CD4-positive, alpha-beta T cell treated with Interleukin-4 for 1 hour (primary cell): ENCODE results near the gene MAML2.

Experiments used
- DNase-seq, 2 donors: peaks; one replicate each; pipeline ENCODE4 v3.0.0-alpha.2; 2020 to 2022

The MAML2 gene

DNA sequence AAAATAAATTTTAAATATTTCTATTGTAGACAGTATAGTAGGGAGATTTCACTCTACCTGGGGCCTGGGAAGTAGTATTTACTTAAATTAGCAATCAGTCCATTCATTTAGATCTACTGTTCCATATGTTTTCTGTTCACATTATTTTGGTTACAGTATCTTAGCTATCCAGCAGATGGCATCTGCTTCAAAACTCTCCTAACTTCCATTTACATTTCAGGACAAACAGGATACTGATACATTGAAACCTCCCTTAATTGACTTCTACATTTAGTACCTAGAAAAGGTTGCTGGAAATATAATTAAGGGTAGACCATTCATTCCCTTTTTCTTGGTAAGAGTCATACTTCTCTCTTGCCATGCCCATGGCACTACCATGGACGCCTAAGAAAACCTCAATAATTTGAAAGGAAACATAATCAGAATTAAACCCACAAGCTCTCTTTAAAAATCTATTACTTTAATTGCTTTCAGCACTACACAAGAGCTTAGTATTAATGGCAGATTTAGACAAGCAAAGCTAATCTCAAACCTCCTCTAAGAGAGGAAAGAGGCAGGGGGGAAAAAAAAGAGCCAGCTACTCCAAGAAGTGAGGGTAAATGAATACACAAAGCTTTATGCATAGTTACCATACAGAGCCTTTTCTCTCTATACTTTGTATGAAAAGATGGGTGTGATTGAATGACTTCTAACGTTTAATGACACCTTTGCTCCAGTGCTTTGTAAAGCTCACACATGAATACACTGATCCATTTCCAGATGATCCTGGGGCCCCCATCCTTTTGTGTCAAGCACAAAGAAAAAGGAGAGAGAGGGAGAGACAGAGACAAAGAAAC, 287.9 kb downstream of the MAML2 start:
- peak in 1 of 2 donors; percentile 57 for DNase-seq

DNA sequence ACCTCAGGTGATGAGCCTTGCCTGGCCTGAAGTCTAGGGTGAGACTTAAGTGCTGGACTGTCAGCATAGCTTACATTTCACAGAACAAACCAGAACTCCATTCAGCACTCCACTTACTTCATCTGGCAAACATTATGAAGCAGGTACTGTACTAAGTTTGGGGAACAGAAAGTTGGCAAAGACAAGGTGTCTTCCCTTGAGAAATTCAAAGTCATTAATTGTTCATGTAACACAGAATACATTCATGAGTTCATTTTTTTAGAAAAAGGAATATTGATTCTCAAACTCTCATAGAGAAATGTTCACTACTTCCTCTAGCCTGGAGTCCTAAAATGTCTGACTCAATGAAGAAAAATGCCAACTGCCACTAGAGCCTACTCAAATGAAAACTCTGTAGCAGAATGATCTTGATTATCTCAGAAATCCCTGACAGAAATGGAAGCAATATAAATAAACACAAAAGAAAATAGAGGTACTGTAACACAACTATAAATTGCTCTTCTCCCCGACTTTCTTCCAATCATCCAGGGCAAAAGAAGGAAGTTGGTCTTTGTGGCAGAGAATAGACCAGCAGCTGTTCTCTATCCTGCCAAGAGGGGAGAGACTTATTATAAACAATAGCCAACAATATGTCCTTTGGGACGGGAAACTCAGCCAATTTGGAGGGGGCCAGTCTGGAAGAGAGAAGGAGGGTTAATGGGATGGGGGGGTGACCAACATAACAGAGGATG, 289.9 kb downstream of the MAML2 start:
- DNase-seq, result no peak

- no peak for DNase-seq
These were observed 291.2 kb downstream of the MAML2 start for GRCh38 chr11:96051820-96052219.

GRCh38 chr11:96050435-96051182, 292.4 kb downstream of the MAML2 start:
- DNase-seq, result no peak

DNA sequence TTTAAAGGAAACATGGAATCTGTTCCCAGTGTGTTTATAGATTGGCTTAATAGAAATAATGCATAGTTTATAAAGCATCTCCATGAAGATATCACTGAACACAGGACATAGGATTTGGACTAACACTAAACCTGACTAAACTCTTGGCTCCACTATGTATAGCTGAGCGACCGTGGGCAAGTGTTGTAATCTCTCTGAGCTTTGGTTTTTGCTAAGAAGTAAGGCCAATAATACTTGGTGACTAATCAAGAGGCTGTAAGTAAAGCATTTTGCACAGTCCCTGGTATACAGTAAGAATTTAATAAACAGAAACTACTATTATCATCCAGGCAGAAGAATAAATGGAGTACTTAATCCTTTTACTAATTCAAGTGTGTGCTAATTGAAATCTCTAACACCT, 293.6 kb downstream of the MAML2 start:
- DNase-seq, result no peak

DNA sequence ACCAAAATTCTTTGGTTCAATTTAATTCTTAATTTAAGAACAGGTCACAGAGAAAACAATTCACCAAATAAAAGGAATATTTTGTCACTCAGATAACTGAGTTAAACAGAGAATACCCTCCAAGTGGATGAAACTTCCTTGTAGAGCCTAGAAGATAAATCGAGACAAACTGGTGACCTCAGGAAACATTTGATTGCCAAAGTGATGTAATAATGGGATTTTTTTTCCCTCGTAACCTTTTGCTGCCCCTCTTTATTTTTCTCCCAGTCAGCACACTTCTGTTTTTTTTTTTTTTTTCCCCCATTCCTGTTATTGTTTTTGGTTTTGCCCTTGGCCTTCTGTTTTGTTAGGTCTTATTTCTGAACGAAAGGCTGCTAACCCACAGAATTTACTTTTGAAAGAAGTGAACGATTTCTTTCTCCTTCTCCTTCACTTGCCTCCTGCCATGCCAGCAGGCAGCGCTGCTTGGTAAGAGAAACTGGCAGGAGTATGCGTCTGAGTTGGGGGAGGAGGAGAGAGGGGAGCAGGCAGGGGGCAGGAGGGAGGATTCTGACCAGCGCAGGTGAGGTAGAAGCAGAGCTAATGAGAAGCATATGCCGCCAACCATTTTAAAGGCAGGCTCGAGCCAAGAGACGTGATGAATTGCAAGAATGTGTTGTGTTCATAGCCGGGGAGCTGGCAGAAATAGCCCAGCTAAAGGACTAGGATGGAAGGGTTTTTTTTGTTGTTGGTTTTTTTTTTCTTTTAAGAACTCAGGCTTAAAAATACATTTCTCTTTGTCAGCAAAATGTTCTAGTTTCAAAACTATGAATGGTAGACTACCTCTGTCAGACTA, 297.2 kb downstream of the MAML2 start:
- DNase-seq, result no peak

GRCh38 chr11:96044747-96045146, 298.2 kb downstream of the MAML2 start:
- DNase-seq, result no peak

DNA sequence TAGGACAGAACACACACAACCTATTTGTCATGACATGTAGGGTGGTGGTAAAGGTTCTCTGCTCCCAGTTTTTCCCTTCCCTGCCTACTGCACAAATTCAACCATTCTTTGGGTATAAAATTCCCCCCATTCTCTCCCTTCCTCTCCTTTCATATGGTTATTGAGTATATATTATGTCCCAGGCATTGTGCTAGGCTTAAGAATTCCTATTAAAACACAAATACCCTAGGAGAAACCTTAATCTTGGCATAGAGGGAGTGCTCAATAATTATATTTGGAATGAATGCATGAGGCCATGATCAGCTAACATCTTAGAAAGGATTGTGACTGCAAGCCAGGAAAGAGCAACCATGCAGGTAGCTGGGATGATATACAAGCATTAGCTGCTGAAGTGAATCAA, 298.7 kb downstream of the MAML2 start:
- no peak for DNase-seq

DNA sequence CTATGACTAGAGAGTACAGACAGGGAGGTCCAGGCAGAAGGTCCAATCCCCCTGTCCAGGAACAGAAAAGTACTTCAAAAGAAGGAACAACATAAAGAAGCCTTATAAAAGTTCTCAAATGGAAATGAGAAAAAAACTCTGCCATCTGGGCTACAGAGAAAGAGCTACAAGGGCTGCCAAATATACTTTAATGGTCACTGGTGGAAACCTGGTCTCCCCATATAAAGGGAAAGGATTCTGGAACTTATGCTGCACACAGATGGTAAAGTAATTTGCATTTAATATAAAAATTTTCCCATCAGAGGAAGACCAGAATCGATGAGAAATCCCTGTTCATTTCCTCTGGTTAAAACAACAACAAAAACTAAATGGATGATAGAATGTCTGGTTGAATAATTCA, 299.7 kb downstream of the MAML2 start:
- DNase-seq, result no peak

GRCh38 chr11:96038046-96038445, 304.9 kb downstream of the MAML2 start:
- no peak for DNase-seq

GRCh38 chr11:96037405-96037949, 305.5 kb downstream of the MAML2 start:
- no peak for DNase-seq

DNA sequence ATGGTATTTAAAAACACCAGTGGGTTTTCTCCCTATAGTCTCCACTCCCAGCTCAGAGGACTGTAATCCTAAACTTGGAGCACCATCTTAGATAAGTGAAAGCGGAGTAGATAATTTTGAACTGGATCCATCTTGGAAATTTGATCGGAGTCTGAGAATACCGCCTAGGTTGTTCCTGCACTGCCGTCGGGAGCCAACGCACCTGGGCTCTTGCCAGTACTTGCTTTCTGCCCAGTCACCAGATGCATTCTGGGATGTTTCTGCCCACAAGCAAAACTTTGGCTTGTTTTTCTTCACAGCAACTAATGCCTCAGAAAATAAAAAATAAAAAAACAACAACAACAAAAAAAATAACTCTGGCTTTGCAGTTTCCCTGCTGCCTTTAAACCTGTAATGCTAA, 306.1 kb downstream of the MAML2 start:
- DNase-seq, result no peak

DNA sequence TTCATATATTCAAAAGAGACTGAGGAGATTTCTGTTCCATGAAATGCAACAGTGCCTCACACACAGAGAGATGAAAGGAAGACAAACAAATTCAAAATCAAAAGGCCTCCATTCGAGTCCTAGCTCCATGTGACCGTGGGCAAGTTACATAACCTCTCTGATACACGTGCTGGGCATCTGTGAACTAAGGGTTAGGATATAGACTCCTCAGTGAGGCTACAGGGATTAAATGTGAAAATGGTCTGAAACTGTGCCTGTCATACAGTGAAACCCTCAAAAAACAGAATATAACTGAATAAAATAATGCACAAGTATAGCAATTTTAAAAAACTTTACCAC, 307.3 kb downstream of the MAML2 start:
- no peak for DNase-seq

DNA sequence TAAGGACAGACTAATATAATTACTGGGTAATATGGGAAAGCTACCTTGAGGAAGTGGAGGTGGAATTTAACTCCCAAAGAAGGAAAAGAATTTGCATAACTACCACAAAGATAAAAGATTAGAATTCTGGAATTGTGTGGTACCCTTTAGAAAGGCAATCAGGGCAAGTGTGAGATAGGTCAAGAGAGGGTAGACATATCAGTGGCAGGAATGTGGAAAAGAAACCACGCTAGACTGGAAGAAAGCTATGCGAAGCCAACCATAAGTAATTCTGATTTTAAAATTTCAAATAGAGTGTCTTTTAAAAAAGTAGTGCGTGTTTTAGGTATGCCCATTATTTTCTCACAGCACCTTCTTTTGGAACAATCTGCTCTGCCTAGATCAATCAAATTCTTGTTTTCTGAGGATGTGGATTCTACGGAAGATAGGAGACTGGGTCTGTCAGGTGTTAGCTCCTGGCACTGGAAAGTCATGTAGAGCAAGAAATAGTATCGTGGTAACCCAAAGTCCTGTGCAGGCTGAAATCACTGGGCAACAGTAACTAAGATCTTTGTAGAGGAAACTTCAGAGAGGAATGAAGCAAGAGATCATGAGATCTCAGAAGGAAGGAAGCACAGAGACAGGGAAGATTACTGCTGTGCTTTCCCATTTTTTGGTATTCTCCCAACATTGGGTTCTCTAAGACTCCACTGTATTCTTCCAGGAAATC, 307.8 kb downstream of the MAML2 start:
- no peak for DNase-seq

DNA sequence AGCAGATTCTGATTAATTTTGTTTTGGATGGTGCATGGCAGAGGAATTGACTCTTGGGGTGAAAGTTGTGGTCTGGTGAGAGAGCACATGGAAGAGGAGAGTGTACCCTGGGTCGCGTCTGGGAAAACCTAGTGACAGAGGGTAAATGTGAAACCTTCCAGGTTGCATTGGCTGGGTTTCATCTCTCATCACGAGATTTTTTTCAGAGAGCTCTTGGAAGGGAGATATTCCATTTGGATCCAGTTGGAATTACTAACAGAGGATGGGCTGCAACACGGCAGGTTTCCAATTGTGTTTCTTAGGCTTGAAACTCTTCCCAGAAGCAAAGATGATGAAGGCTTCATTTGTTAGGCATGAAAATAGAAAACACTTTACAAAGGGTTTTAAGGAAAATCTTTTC, 309.4 kb downstream of the MAML2 start:
- no peak for DNase-seq

GRCh38 chr11:96033095-96033494, 309.9 kb downstream of the MAML2 start:
- no peak for DNase-seq

GRCh38 chr11:96028746-96029145, 314.2 kb downstream of the MAML2 start:
- no peak for DNase-seq

GRCh38 chr11:96027021-96027420, 316.0 kb downstream of the MAML2 start:
- DNase-seq, result no peak

GRCh38 chr11:96026310-96026709, 316.7 kb downstream of the MAML2 start:
- DNase-seq, result no peak

DNA sequence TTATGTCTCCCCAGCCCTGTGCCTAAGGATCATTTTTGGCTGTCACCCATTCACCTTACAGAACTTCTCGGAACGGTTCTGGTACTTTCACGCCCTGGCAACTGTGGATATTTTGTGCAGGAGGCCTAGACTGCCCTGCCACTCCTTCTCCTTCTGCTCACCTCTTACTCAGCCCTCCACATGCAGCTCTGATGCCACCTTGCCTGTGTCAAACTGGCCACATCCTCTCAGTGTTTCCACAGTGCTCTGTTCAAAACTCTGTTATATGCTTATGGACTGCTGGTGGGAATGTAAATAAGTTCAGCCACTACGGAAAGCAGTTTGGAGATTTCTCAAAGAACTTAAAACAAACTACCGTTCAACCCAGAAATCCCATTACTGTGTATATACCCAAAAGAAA, 318.3 kb downstream of the MAML2 start:
- DNase-seq, result no peak

GRCh38 chr11:96023275-96023674, 319.7 kb downstream of the MAML2 start:
- DNase-seq, result no peak
